ENCODE measurements around the gene AGAP1. TPM values are rescaled to one million over a fixed set of nuclear protein-coding genes. Genes with fewer than 3 reads are reported as not detected.

AGAP1 gene
- total RNA-seq, 1 experiment from 2014 or later, result 56.4 TPM

DNA sequence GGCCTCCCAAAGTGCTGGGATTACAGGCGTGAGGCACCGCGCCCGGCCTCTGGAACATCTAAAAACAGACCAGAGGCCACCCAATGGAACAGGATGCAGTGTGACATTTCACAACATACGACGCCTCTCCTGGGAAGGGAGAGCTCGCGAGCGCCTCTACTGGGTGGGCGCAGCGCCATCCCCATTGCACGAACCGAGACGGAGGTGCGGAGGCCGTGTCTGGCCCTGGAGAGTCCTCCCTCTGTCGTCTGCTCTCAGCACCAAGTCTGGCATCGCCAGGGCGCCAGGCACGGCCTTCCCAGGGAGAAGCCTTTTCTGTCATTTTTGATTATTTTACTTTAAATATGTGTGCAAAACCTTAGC lies 683.7 kb downstream of the AGAP1 start:
- intact Hi-C loops (cut with micrococcal nuclease; ENCODE audit: unreplicated experiment), result loop anchor here (5.0 kb wide), 2 partner anchors 230 to 410 kb away; no protein-coding TSS in a partner anchor
- BruUV-seq (replicated peaks), result no TSS peak
- H3K27me3 Mint-ChIP-seq (ENCODE audit: unreplicated experiment), result no peaks in the 10 kb centered on the region
- DNase-seq, result no peak
- H3K4me1 Mint-ChIP-seq (ENCODE audit: low read depth, unreplicated experiment), result peaks cover 49% of the 10 kb centered on the region
- no peaks in the 10 kb centered on the region for H3K9me3 Mint-ChIP-seq (ENCODE audit: low read depth, unreplicated experiment)
- H3K27ac Mint-ChIP-seq (ENCODE audit: unreplicated experiment), result no peak overlapping the region
- H3K4me3 Mint-ChIP-seq (ENCODE audit: low read depth, unreplicated experiment), result peak overlapping the region; percentile 86
- H3K36me3 Mint-ChIP-seq (ENCODE audit: insufficient read depth, unreplicated experiment), result peaks cover 21% of the 10 kb centered on the region
- TF ChIP-seq, protein P1, sequence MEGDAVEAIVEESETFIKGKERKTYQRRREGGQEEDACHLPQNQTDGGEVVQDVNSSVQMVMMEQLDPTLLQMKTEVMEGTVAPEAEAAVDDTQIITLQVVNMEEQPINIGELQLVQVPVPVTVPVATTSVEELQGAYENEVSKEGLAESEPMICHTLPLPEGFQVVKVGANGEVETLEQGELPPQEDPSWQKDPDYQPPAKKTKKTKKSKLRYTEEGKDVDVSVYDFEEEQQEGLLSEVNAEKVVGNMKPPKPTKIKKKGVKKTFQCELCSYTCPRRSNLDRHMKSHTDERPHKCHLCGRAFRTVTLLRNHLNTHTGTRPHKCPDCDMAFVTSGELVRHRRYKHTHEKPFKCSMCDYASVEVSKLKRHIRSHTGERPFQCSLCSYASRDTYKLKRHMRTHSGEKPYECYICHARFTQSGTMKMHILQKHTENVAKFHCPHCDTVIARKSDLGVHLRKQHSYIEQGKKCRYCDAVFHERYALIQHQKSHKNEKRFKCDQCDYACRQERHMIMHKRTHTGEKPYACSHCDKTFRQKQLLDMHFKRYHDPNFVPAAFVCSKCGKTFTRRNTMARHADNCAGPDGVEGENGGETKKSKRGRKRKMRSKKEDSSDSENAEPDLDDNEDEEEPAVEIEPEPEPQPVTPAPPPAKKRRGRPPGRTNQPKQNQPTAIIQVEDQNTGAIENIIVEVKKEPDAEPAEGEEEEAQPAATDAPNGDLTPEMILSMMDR (IDR thresholded peaks at IDR 0.05; ENCODE audit: unreplicated experiment), result no peak
- CTCF ChIA-PET, result interaction anchor here (0.8 to 1.6 kb wide), 2 partner anchors 136 to 398 kb away, joined by 4 read pairs; no protein-coding TSS in a partner anchor

DNA sequence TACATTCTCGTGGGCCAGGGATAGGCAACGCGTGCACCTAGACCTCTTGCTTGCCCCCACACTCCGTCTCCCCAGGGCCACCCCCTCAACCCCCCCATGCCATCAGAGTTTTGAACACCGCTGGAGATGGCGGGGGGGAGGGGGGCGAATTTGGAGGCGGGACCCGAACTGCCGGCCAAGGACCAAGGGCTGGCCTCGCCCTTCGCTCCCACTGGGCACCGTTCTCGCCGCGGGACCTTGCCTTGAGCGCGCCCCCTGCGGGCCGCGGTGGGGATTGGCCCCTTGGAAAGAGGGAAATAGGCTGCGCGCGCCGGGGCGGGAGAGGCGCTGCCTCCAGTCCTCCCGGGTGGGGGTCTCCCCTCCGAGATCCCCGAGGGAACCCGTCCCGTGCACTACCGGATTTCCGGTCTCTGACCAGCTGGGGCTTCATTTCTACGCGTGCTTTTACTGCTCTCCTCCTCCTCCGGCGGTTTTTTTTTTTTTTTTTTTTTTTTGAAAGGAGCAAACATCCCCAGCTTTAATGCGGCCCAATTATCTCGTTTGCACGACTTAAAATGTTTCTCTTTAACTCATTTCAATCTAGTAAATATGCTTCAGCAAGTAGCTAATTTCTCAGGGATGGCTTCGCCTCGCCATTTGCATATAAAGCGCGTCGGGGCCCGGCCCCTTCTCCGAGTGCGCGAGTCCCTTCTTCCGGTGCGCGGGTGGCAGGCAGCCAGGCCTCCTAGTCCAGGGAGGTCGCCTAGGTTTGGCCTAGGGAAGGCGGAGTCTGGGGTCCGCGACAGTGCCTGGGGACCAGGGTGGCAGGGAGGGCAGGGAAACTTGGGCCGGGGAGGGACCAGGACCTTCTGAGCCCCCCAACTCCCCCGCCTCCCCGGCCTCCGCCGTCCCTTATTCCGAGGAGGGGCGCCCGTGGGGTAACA lies 684.4 kb downstream of the AGAP1 start:
- H3K36me3 Mint-ChIP-seq (ENCODE audit: insufficient read depth, unreplicated experiment), result peaks cover 21% of the 10 kb centered on the region
- no peaks in the 10 kb centered on the region for H3K9me3 Mint-ChIP-seq (ENCODE audit: low read depth, unreplicated experiment)
- TF ChIP-seq, protein P1 (IDR thresholded peaks at IDR 0.05; ENCODE audit: unreplicated experiment), result peak; percentile 79
- CTCF ChIA-PET, result interaction anchor here (0.5 to 1.6 kb wide), 3 partner anchors 19 to 399 kb away, joined by 3 to 4 read pairs (median 4); no protein-coding TSS in a partner anchor
- no TSS peak for BruUV-seq (replicated peaks)
- peaks cover 49% of the 10 kb centered on the region for H3K4me1 Mint-ChIP-seq (ENCODE audit: low read depth, unreplicated experiment)
- no peaks in the 10 kb centered on the region for H3K27me3 Mint-ChIP-seq (ENCODE audit: unreplicated experiment)
- H3K4me3 Mint-ChIP-seq (ENCODE audit: low read depth, unreplicated experiment), result peak overlapping the region; percentile 86
- peak overlapping the region; percentile 84 for H3K27ac Mint-ChIP-seq (ENCODE audit: unreplicated experiment)
- DNase-seq, result peak; percentile 90
- intact Hi-C loops (cut with micrococcal nuclease; ENCODE audit: unreplicated experiment), result loop anchor here (5.0 kb wide), 2 partner anchors 231 to 411 kb away; no protein-coding TSS in a partner anchor

DNA sequence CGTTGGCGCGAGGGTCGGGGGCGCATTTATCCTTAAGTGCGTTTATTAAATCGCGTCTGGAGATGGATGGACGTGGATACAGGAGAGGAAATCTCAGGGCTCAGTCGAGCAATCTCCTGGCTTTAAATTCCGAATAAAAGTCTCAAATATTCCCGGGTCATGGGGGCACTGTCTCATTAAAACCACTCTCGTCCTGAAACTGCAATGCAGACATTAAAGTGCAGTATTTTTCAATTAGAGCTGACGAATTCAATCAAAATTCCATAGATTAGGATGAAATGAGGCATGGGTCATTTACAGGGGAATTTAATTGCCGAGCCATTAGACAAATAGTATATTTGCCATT lies 685.0 kb downstream of the AGAP1 start:
- no TSS peak for BruUV-seq (replicated peaks)
- peak overlapping the region; percentile 84 for H3K27ac Mint-ChIP-seq (ENCODE audit: unreplicated experiment)
- intact Hi-C loops (cut with micrococcal nuclease; ENCODE audit: unreplicated experiment), result loop anchor here (5.0 kb wide), 2 partner anchors 232 to 412 kb away; no protein-coding TSS in a partner anchor
- H3K4me3 Mint-ChIP-seq (ENCODE audit: low read depth, unreplicated experiment), result peak overlapping the region; percentile 86
- DNase-seq, result no peak
- CTCF ChIA-PET, result interaction anchor here (0.7 to 1.6 kb wide), 2 partner anchors 55 to 400 kb away, joined by 4 read pairs; no protein-coding TSS in a partner anchor
- no peaks in the 10 kb centered on the region for H3K9me3 Mint-ChIP-seq (ENCODE audit: low read depth, unreplicated experiment)
- TF ChIP-seq, protein P1 (IDR thresholded peaks at IDR 0.05; ENCODE audit: unreplicated experiment), result no peak
- peaks cover 45% of the 10 kb centered on the region for H3K4me1 Mint-ChIP-seq (ENCODE audit: low read depth, unreplicated experiment)
- H3K27me3 Mint-ChIP-seq (ENCODE audit: unreplicated experiment), result no peaks in the 10 kb centered on the region
- peaks cover 17% of the 10 kb centered on the region for H3K36me3 Mint-ChIP-seq (ENCODE audit: insufficient read depth, unreplicated experiment)

DNA sequence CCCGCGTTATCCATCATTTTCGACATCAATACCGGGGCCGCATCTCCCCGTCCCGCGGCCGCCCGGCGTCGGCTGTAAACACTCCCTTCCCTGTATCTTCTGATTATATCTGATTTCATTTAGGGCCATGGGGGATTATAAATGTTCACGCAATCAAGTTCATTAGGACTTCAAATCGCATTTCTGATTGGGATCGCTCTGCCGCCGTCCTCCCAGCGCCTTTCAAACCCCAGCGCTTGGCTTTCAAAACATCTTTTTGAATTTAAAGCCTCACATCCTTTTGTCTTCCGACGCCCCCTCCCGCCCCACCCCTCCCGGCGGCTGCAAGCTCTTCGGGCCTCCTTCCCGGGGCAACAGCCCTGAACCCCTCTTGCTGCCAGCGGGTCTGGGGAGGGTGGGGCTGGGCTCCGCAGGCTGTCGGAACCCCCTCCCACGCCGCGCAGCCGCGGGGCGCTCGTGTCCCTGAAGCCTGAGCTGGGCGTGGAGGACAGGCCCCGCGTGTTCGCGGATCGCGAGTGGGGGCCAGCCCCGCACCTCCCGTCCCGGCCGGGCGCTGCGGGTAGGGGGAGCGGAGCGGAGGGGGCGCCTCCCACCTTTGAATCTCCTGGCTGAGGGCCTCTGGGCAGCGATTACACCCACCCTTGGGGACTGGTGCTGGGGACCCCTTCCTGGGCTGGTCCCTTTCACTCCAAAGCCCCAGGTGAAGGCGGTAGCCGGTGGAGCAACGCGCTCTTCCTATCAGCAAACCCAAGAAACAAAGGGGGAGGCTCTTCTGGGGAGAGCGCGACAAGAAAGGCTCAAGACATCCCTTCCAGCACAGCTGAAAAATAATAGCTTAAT lies 685.6 kb downstream of the AGAP1 start:
- Mint-ChIP-seq H3K4me1 (ENCODE audit: low read depth, unreplicated experiment) (peaks cover 39% of the 10 kb centered on the region), H3K27me3 (ENCODE audit: unreplicated experiment) (no peaks in the 10 kb centered on the region), H3K4me3 (ENCODE audit: low read depth, unreplicated experiment) (peak overlapping the region; percentile 86), H3K36me3 (ENCODE audit: insufficient read depth, unreplicated experiment) (peaks cover 17% of the 10 kb centered on the region), H3K9me3 (ENCODE audit: low read depth, unreplicated experiment) (no peaks in the 10 kb centered on the region), H3K27ac (ENCODE audit: unreplicated experiment) (peak overlapping the region; percentile 84)
- TF ChIP-seq, protein P1 (IDR thresholded peaks at IDR 0.05; ENCODE audit: unreplicated experiment), result no peak
- intact Hi-C loops (cut with micrococcal nuclease; ENCODE audit: unreplicated experiment), result loop anchor here (5.0 kb wide), 2 partner anchors 232 to 412 kb away; no protein-coding TSS in a partner anchor
- no peak for DNase-seq
- CTCF ChIA-PET, result interaction anchor here (0.7 to 1.9 kb wide), 2 partner anchors 56 to 400 kb away, joined by 4 to 13 read pairs; no protein-coding TSS in a partner anchor
- BruUV-seq (replicated peaks), result no TSS peak

Measured in Calu3 (cell line).